Epithelial cell of proximal tubule (primary cell): ENCODE data around the gene RCOR2. TPM values are rescaled to one million over a fixed set of nuclear protein-coding genes. Genes with fewer than 3 reads are reported as not detected.

ENCODE experiments used
- DNase-seq: peaks from one replicate; pipeline ENCODE4 v3.0.0-alpha.2; 2011; ENCODE audit warnings: low read depth
- H3K4me3 ChIP-seq: 2 replicates; pipeline ENCODE4 v1.5.1; 2011; ENCODE audit warnings: low read depth, mild to moderate bottlenecking, low read length
- total RNA-seq: library from RNA; depleted of rRNA; stranded (reverse); fragments of >200 nt; gene quantifications from 2 replicates; pipeline ENCODE4 v1.2.3, GENCODE V29; 2015
- TF ChIP-seq, protein P1 (sequence below): conservative IDR thresholded peaks from 2 replicates; pipeline ENCODE4 v1.5.1; 2012; ENCODE audit warnings: low read depth, mild to moderate bottlenecking, low read length

Gene RCOR2
- total RNA-seq, 1 donor from 2014 or later = 3.1 TPM

- no peak overlapping the region for H3K4me3 ChIP-seq
- TF ChIP-seq, protein P1, sequence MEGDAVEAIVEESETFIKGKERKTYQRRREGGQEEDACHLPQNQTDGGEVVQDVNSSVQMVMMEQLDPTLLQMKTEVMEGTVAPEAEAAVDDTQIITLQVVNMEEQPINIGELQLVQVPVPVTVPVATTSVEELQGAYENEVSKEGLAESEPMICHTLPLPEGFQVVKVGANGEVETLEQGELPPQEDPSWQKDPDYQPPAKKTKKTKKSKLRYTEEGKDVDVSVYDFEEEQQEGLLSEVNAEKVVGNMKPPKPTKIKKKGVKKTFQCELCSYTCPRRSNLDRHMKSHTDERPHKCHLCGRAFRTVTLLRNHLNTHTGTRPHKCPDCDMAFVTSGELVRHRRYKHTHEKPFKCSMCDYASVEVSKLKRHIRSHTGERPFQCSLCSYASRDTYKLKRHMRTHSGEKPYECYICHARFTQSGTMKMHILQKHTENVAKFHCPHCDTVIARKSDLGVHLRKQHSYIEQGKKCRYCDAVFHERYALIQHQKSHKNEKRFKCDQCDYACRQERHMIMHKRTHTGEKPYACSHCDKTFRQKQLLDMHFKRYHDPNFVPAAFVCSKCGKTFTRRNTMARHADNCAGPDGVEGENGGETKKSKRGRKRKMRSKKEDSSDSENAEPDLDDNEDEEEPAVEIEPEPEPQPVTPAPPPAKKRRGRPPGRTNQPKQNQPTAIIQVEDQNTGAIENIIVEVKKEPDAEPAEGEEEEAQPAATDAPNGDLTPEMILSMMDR = peak; percentile 69
- no peak for DNase-seq
Observed at GRCh38 chr11:63945477-63946163, 28.7 kb upstream of the RCOR2 start.

GRCh38 chr11:63944987-63945386 lies 28.0 kb upstream of the RCOR2 start:
- TF ChIP-seq, protein P1 = no peak
- DNase-seq = no peak
- no peak overlapping the region for H3K4me3 ChIP-seq

DNA sequence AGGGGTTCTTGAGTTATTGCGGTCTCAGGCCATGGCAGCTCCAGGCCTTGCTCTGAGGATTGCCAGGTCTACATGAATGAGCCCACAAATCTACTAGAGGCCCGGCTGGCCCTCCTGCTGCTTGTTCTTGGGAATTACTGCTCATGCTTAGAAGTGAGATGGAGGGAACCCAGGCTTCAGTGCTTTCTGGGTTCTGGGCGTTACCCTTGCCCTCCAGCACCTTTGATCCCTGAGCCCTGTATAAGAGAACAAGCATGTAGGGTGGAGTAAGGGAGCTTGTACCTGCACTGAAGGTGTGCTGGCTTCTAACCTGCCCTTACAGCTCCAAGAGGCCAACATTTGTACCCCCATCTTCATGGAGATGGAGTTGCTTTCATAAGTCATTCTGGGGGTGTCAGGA lies 25.8 kb upstream of the RCOR2 start:
- TF ChIP-seq, protein P1 = no peak
- DNase-seq = no peak
- H3K4me3 ChIP-seq = no peak overlapping the region

- TF ChIP-seq, protein P1 = no peak
- H3K4me3 ChIP-seq = no peak overlapping the region
- DNase-seq = no peak
Observed at GRCh38 chr11:63941901-63942300, 24.9 kb upstream of the RCOR2 start.

DNA sequence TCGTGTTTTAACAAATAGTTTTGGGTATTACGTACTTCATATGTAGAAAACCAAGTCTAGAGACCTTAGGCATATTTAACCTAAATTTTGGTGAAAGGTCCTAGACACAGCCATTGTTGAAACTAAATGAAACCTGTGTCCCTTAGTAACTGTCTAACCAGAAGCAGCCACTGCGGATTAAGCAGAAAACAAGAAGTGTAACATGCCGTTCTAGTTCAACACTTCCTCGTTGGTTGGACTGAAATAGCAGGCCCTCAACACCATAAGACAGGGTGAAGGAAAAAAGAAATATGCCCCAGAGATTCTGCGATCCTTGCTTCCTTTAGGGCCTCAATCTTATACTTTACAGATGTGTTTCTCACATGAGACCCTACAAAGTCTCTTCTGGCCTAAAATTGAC lies 23.8 kb upstream of the RCOR2 start:
- TF ChIP-seq, protein P1 = no peak
- no peak for DNase-seq
- H3K4me3 ChIP-seq = no peak overlapping the region

DNA sequence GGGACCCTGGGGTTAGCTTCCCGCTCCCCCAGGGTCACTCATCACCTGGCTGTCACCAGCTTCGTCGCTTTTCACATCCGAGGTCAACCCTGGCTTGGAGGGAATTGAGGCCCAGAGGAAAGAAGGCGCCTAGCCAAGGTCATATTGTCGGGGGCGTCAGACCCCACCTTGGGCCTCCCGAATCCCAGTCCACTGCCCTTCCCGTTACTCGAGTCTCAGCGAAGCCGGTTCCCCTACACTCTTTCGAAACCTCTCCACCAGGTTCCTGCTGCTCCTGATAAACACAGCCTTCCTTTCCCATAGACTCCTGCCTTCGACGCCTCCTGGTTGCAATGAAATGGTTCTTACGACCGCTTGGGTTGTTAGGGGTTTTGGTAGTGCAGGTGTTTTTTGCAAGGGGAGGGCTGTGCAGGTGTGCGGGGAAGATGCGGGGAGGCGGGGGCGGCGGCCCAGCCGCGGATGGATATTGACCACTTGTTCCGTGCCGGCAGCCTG lies 22.5 kb upstream of the RCOR2 start:
- DNase-seq = no peak
- TF ChIP-seq, protein P1 = no peak

More for the DNA sequence above, 22.5 kb upstream of the RCOR2 start:
- H3K4me3 ChIP-seq = peak overlapping the region; percentile 93
